Naive thymus-derived CD4-positive, alpha-beta T cell (primary cell): ENCODE data around the gene CNNM3. TPM values are rescaled to one million over a fixed set of nuclear protein-coding genes. Genes with fewer than 3 reads are reported as not detected.

Experiments used
- ATAC-seq: fragments of 150-1000 bp; cut with Tn5 transposase; 2 replicates; pipeline ENCODE4 v1.10.0; 2021; ENCODE audit warnings: mild to moderate bottlenecking, moderate library complexity
- CTCF ChIA-PET: fragments of 350-600 bp; sonication (Branson Sonifier 250); formaldehyde crosslinking; loops from one replicate; lab custom pipeline; 2021; ENCODE audit warnings: antibody characterized with exemption; lab: Charles Lee
- POLR2A ChIA-PET: fragments of 350-600 bp; sonication (Branson Sonifier 250); formaldehyde crosslinking; loops from one replicate; lab custom pipeline; 2021; ENCODE audit warnings: antibody characterized with exemption, inconsistent platforms; lab: Charles Lee
- DNase-seq, 9 donors: peaks; one replicate each; pipeline versions ENCODE4 v3.0.0 to v3.0.0-alpha.2; 2020 to 2022; ENCODE audit warnings: mixed read lengths in 1 of 9
- H3K27ac ChIP-seq: one replicate; pipeline ENCODE4 v1.7.0; 2013; ENCODE audit warnings: mild to moderate bottlenecking, low read depth, low read length, moderate library complexity
- H3K27me3 ChIP-seq, 2 donors: one replicate each; pipeline ENCODE4 v1.7.0; 2013; ENCODE audit warnings: low read length in 2 of 2, mild to moderate bottlenecking in 2 of 2, moderate library complexity in 2 of 2; ENCODE audit not compliant: control insufficient read depth in 2 of 2, insufficient read depth in 2 of 2
- H3K36me3 ChIP-seq, 3 experiments: 1 replicate in 2 of 3; 2 replicates in 1 of 3; pipeline ENCODE4 v1.7.0; 2013; ENCODE audit warnings: low read length in 3 of 3, mild to moderate bottlenecking in 3 of 3, moderate library complexity in 1 of 3; ENCODE audit not compliant: insufficient read depth in 3 of 3, control insufficient read depth in 2 of 3
- H3K4me1 ChIP-seq, 2 donors: one replicate each; pipeline ENCODE4 v1.7.0; 2013; ENCODE audit warnings: low read length in 2 of 2, mild to moderate bottlenecking in 2 of 2, moderate library complexity in 1 of 2; ENCODE audit not compliant: control insufficient read depth in 2 of 2, insufficient read depth in 2 of 2
- H3K4me3 ChIP-seq: 2 replicates; pipeline ENCODE4 v1.7.0; 2013; ENCODE audit warnings: mild to moderate bottlenecking, low read length
- H3K9me3 ChIP-seq, 3 experiments: 1 replicate in 2 of 3; 2 replicates in 1 of 3; pipeline ENCODE4 v1.7.0; 2013; ENCODE audit warnings: low read length in 3 of 3; ENCODE audit not compliant: control insufficient read depth in 2 of 3
- H3K27ac Mint-ChIP-seq, 9 donors: one replicate each; pipeline ENCODE4 v1.8.0; 2020 to 2022; ENCODE audit warnings: mixed read lengths in 9 of 9, mild to moderate bottlenecking in 8 of 9, moderate library complexity in 5 of 9, inconsistent platforms in 2 of 9
- H3K27me3 Mint-ChIP-seq, 5 donors: one replicate each; pipeline ENCODE4 v1.8.0; 2021 to 2022; ENCODE audit warnings: mixed read lengths in 5 of 5, mild to moderate bottlenecking in 1 of 5
- H3K36me3 Mint-ChIP-seq, 5 donors: one replicate each; pipeline ENCODE4 v1.8.0; 2020 to 2022; ENCODE audit warnings: mixed read lengths in 5 of 5, mild to moderate bottlenecking in 3 of 5, inconsistent platforms in 1 of 5
- H3K4me1 Mint-ChIP-seq, 7 donors: one replicate each; pipeline ENCODE4 v1.8.0; 2020 to 2022; ENCODE audit warnings: mixed read lengths in 7 of 7, mild to moderate bottlenecking in 3 of 7, inconsistent platforms in 1 of 7
- H3K4me3 Mint-ChIP-seq, 10 donors: one replicate each; pipeline ENCODE4 v1.8.0; 2020 to 2022; ENCODE audit warnings: mild to moderate bottlenecking in 10 of 10, mixed read lengths in 10 of 10, moderate library complexity in 6 of 10, inconsistent platforms in 2 of 10
- H3K9me3 Mint-ChIP-seq, 11 donors: one replicate each; pipeline ENCODE4 v1.8.0; 2020 to 2022; ENCODE audit warnings: mixed read lengths in 11 of 11, mild to moderate bottlenecking in 4 of 11, inconsistent platforms in 1 of 11, moderate library complexity in 1 of 11
- intact Hi-C, 2 donors: fragments of 100-400 bp; cut with micrococcal nuclease; formaldehyde crosslinking; loops; one replicate each; pipeline ENCODE4 v1.15.1; 2023
- polyA plus RNA-seq, 2 donors: library from polyadenylated mRNA; unstranded; fragments of 300-500 nt; fragmentation: Illumina TruSeq; gene quantifications; one replicate each; pipeline ENCODE4 v1.2.3, GENCODE V29; 2021
- total RNA-seq, 6 experiments: library from RNA in 5 of 6; stranded (reverse) in 5 of 6; gene quantifications; 1 replicate in 5 of 6; 2 replicates in 1 of 6; pipeline ENCODE4 v1.2.3 and lab custom pipeline; 2021 to 2026

The CNNM3 gene
- total and polyA plus RNA-seq, 7 experiments from 2014 or later: 4.0 to 51.5 (median 37.7) TPM

DNA sequence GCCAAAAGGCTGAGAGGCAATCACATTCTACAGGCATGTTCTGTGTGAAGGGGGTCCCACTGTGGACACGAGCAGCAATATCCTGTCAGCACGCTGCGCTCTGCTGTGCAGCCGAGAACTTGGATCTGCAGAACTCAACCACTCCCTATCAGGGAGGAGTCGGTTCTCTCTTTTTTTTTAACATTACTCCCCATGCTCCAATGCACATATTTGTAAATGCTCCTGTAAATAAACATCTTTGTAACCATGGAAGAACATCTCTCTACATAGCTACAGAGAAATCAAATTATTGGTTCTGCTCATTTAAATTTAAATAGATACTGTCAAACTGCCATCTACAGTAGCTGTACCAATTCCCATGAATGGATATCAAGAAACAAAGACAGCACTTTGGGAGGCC is 30.8 kb downstream of the CNNM3 start:
- peaks cover 0 to 46% (median 5%) of the 10 kb centered on the region in 3 experiments for H3K36me3 ChIP-seq
- H3K27ac ChIP-seq: no peak overlapping the region
- Mint-ChIP-seq H3K27me3 (no peaks in the 10 kb centered on the region), H3K9me3 (peaks cover 0 to 2% (median 0%) of the 10 kb centered on the region in 11 donors), H3K4me3 (no peak overlapping the region), H3K27ac (no peak overlapping the region), H3K36me3 (peaks cover 0 to 25% (median 12%) of the 10 kb centered on the region in 5 donors), H3K4me1 (peaks cover 0 to 7% (median 4%) of the 10 kb centered on the region in 7 donors)
- no peak overlapping the region for H3K4me3 ChIP-seq
- POLR2A ChIA-PET: interaction anchor here (0.6 kb wide), 1 partner anchor 21 kb away, joined by 4 read pairs; no protein-coding TSS in a partner anchor
- H3K9me3 ChIP-seq: no peaks in the 10 kb centered on the region
- DNase-seq: no peak
- intact Hi-C loops: no loop called here
- ATAC-seq: no peak
- CTCF ChIA-PET: interaction anchor here (0.7 kb wide), 1 partner anchor 146 kb away, joined by 3 read pairs; no protein-coding TSS in a partner anchor
- no peaks in the 10 kb centered on the region for H3K27me3 ChIP-seq
- no peaks in the 10 kb centered on the region for H3K4me1 ChIP-seq

GRCh38 chr2:96847586-96847985 is 31.5 kb downstream of the CNNM3 start:
- POLR2A ChIA-PET: interaction anchor here (0.5 kb wide), 1 partner anchor 99 kb away, joined by 3 read pairs; no protein-coding TSS in a partner anchor
- H3K4me3 Mint-ChIP-seq: no peak overlapping the region
- no peak overlapping the region for H3K27ac Mint-ChIP-seq
- H3K36me3 Mint-ChIP-seq: peaks cover 0 to 29% (median 12%) of the 10 kb centered on the region in 5 donors
- no peaks in the 10 kb centered on the region for H3K27me3 ChIP-seq
- intact Hi-C loops: no loop called here
- peaks cover 0 to 53% (median 5%) of the 10 kb centered on the region in 3 experiments for H3K36me3 ChIP-seq
- DNase-seq: no peak
- CTCF ChIA-PET: interaction anchor here (0.9 kb wide), 1 partner anchor 107 kb away, joined by 3 read pairs; no protein-coding TSS in a partner anchor
- H3K4me1 Mint-ChIP-seq: peaks cover 0 to 9% (median 4%) of the 10 kb centered on the region in 7 donors
- H3K4me1 ChIP-seq: no peaks in the 10 kb centered on the region
- no peaks in the 10 kb centered on the region for H3K27me3 Mint-ChIP-seq
- H3K27ac ChIP-seq: no peak overlapping the region
- no peaks in the 10 kb centered on the region for H3K9me3 ChIP-seq
- ATAC-seq: no peak
- H3K4me3 ChIP-seq: no peak overlapping the region
- H3K9me3 Mint-ChIP-seq: peaks cover 0 to 2% (median 0%) of the 10 kb centered on the region in 11 donors

DNA sequence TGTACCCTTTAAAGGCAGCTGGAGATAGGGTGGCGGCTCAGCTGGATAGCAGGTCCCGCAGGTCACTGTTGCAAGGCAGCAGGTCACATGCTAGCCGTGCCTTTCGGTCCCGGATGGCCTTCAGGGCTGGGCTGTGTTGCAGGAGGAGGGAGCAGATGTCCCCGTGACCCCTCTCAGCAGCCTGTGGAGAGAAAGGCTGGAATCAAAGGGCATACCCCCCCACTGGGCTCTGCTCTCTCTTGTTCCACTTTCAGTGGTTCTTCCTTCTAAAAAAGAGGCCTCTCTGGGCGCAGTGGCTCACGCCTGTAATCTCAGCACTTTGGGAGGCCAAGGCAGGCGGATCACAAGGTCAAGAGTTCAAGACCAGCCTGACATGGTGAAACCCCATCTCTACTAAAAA is 32.2 kb downstream of the CNNM3 start:
- Histone ChIP-seq H3K4me1 (no peaks in the 10 kb centered on the region), H3K36me3 (peaks cover 0 to 59% (median 9%) of the 10 kb centered on the region in 3 experiments), H3K4me3 (no peak overlapping the region), H3K9me3 (no peaks in the 10 kb centered on the region), H3K27ac (no peak overlapping the region), H3K27me3 (no peaks in the 10 kb centered on the region)
- Mint-ChIP-seq H3K27me3 (no peaks in the 10 kb centered on the region), H3K4me3 (no peak overlapping the region), H3K36me3 (peaks cover 0 to 35% (median 18%) of the 10 kb centered on the region in 5 donors), H3K4me1 (peaks cover 0 to 12% (median 5%) of the 10 kb centered on the region in 7 donors), H3K9me3 (peaks cover 0 to 2% (median 0%) of the 10 kb centered on the region in 11 donors), H3K27ac (peak overlapping the region in 1 of 9 donors; percentile 62)
- ChIA-PET CTCF (no interaction called here), POLR2A (interaction anchor here (0.7 to 1.5 kb wide), 4 partner anchors 9 to 117 kb away, joined by 3 to 6 read pairs (median 4); no protein-coding TSS in a partner anchor)
- intact Hi-C loops: no loop called here
- DNase-seq (no peak), ATAC-seq (no peak)

DNA sequence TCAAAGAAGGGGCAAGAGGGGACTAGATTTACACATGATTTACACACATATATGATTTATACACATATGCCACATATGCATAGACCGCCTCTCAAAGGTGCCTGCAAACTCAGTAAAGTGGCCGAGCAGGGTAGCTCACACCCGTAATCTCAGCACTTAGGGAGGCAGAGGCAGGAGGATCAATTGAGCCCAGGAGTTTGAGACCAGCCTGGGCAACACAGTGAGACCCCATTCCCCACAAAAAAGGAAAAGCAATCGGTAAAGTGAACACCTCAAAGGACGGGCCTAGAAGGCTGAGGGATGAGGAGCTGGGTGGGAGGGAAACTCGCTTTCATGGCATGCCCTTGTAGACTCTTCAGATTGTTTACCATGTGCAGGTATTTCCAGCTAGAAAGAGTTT is 36.6 kb downstream of the CNNM3 start:
- H3K36me3 Mint-ChIP-seq: peaks cover 0 to 36% (median 21%) of the 10 kb centered on the region in 5 donors
- peaks cover 0 to 2% (median 0%) of the 10 kb centered on the region in 11 donors for H3K9me3 Mint-ChIP-seq
- Histone ChIP-seq H3K27ac (no peak overlapping the region), H3K27me3 (no peaks in the 10 kb centered on the region), H3K4me1 (peaks cover 7 to 11% of the 10 kb centered on the region in 2 donors), H3K9me3 (no peaks in the 10 kb centered on the region), H3K4me3 (no peak overlapping the region), H3K36me3 (peaks cover 0 to 58% (median 12%) of the 10 kb centered on the region in 3 experiments)
- H3K27me3 Mint-ChIP-seq: no peaks in the 10 kb centered on the region
- H3K4me1 Mint-ChIP-seq: peaks cover 12 to 38% (median 25%) of the 10 kb centered on the region in 7 donors
- POLR2A ChIA-PET: interaction anchor here (1.1 to 1.6 kb wide), 2 partner anchors 18 to 21 kb away, joined by 3 read pairs; no protein-coding TSS in a partner anchor
- no peak for DNase-seq
- intact Hi-C loops: no loop called here
- CTCF ChIA-PET: interaction anchor here (2.6 kb wide), 1 partner anchor 98 kb away, joined by 12 read pairs; no protein-coding TSS in a partner anchor
- H3K27ac Mint-ChIP-seq: no peak overlapping the region
- ATAC-seq: no peak
- no peak overlapping the region for H3K4me3 Mint-ChIP-seq

DNA sequence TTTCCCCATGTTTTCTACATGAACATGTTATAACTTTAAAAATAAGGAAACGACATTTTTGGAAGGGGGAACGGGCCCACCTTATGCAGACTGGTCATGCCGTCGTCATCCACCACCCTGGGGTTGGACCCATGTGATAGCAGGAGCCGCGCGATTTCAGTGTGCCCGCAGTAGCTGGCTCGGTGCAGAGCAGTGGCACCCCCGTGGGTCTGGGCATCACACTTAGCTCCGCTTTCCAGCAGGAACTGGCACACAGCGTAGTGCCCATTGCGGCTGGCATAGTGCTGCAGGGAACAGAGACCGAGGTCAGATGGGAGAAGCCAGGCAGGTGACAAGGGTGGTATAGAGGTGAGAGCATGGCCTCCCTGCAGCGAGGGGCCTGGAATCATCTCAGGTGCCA is 37.3 kb downstream of the CNNM3 start:
- no peaks in the 10 kb centered on the region for H3K27me3 Mint-ChIP-seq
- no peak overlapping the region for H3K27ac Mint-ChIP-seq
- H3K27me3 ChIP-seq: no peaks in the 10 kb centered on the region
- no peaks in the 10 kb centered on the region for H3K9me3 ChIP-seq
- no peak overlapping the region for H3K4me3 Mint-ChIP-seq
- H3K36me3 ChIP-seq: peaks cover 0 to 52% (median 9%) of the 10 kb centered on the region in 3 experiments
- intact Hi-C loops: no loop called here
- ChIA-PET POLR2A (interaction anchor here (1.2 to 1.6 kb wide), 2 partner anchors 18 to 35 kb away, joined by 3 read pairs; no protein-coding TSS in a partner anchor), CTCF (no interaction called here)
- H3K4me1 ChIP-seq: peaks cover 7 to 11% of the 10 kb centered on the region in 2 donors
- no peak for DNase-seq
- H3K4me3 ChIP-seq: no peak overlapping the region
- peaks cover 0 to 31% (median 17%) of the 10 kb centered on the region in 5 donors for H3K36me3 Mint-ChIP-seq
- no peak overlapping the region for H3K27ac ChIP-seq
- no peak for ATAC-seq
- peaks cover 12 to 38% (median 25%) of the 10 kb centered on the region in 7 donors for H3K4me1 Mint-ChIP-seq
- H3K9me3 Mint-ChIP-seq: peaks cover 0 to 2% (median 0%) of the 10 kb centered on the region in 11 donors

- Mint-ChIP-seq H3K4me3 (peak overlapping the region; percentile 85 to 93 (median 89)), H3K9me3 (peaks cover 0 to 4% (median 0%) of the 10 kb centered on the region in 11 donors), H3K27me3 (no peaks in the 10 kb centered on the region), H3K4me1 (peaks cover 21 to 57% (median 43%) of the 10 kb centered on the region in 7 donors), H3K36me3 (peaks cover 0 to 27% (median 19%) of the 10 kb centered on the region in 5 donors), H3K27ac (peak overlapping the region; percentile 38 to 92 (median 84))
- H3K4me3 ChIP-seq: peak overlapping the region; percentile 72
- peaks cover 14 to 16% of the 10 kb centered on the region in 2 donors for H3K4me1 ChIP-seq
- ChIA-PET CTCF (interaction anchor here (0.6 to 5.1 kb wide), 27 partner anchors 10 to 256 kb away, joined by 3 to 144 read pairs (median 5); partner anchors contain the start of genes ANKRD36, CNNM3, CNNM4 and FAHD2B), POLR2A (interaction anchor here (0.5 to 15.0 kb wide), 20 partner anchors 12 to 594 kb away, joined by 3 to 288 read pairs (median 8); partner anchors contain the start of genes ANKRD23, ANKRD36, CNNM3 and SEMA4C)
- intact Hi-C loops: loop anchor here in 1 of 2 donors (5.0 kb wide), 2 partner anchors 95 to 320 kb away; partner anchors contain the start of genes ARID5A and CNNM4
- no peaks in the 10 kb centered on the region for H3K27me3 ChIP-seq
- H3K27ac ChIP-seq: peak overlapping the region; percentile 79
- peaks cover 0 to 43% (median 6%) of the 10 kb centered on the region in 3 experiments for H3K36me3 ChIP-seq
- H3K9me3 ChIP-seq: no peaks in the 10 kb centered on the region
- ATAC-seq: no peak
- peak in 5 of 9 donors; percentile 27 to 39 (median 35) for DNase-seq
Observed at GRCh38 chr2:96856776-96857666, 41.0 kb downstream of the CNNM3 start.
